ENCODE results near the gene IDH3A.
A peak's percentile ranks its signal among the peaks of the same experiment; 100 is the strongest.
"Not testable (repeated sequence)": the region's sequence is repeated elsewhere in the genome, so short reads cannot be mapped to it uniquely, and the experiment has no call there.

IDH3A gene

DNA sequence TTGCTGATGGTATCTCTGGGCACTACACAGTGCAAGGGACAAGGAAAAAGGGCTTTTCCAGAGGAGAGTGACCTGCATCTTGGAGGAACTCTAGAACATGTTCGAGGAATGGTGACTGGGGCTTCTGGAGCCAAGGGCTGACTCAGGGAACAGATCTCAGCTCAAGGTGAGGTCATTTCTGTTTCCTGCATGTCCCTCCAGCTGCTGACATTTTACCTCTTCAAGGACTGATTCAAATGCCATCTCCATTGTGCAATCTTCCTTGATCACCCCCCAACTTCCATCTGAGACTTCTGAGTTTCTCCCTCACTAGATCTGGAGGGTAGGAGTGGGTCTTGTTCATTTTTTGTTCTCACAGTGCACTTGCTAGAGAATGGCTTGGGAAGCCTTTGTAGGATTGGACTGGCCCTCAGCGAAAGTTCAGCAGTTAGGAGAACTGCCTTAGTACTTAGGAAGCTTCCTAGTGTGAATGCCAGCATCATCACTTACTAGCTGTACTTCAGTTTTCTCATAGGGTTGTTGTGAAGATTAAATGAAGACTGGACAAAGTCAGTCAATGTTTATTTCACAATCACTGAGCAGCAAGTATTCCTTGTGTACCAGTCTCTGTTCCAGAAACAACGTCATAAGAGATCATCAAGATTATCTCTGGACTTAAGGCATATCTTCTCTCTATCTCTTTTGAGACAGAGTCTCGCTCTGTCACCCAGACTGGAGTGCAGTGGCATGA lies 2.6 kb upstream of the IDH3A start:
- Mint-ChIP-seq H3K9me3 (no peaks in the 10 kb centered on the region), H3K27me3 (no peaks in the 10 kb centered on the region), H3K4me1 (ENCODE audit: low read depth) (peaks cover 36% of the 10 kb centered on the region), H3K27ac (no peak overlapping the region), H3K4me3 (no peak overlapping the region), H3K36me3 (ENCODE audit: low read depth) (peaks cover 17% of the 10 kb centered on the region)
- DNase-seq = no peak

DNA sequence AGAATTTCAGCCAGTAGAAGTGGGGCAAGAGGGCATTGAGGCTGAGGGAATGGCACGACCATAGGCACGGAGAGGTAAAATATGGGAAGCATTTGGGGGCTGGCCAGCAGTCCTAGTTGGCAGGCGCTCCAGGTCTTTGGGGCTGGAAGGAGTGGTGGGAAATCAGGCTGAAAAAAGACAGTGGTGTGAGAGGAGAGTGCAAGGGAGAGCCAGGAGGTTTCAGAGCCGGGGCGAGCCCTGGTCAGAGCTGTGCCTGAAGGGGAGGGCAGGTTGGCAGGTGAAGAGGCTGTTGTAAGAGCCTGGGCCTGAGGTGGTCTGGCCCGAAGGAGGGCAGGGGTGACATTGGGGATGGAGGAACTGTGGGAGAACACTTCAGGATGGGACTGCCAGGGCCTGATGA lies 1.6 kb upstream of the IDH3A start:
- Mint-ChIP-seq H3K27ac (no peak overlapping the region), H3K27me3 (no peaks in the 10 kb centered on the region), H3K9me3 (no peaks in the 10 kb centered on the region), H3K4me1 (ENCODE audit: low read depth) (peaks cover 39% of the 10 kb centered on the region), H3K36me3 (ENCODE audit: low read depth) (peaks cover 20% of the 10 kb centered on the region), H3K4me3 (peak overlapping the region; percentile 45)
- DNase-seq = no peak

DNA sequence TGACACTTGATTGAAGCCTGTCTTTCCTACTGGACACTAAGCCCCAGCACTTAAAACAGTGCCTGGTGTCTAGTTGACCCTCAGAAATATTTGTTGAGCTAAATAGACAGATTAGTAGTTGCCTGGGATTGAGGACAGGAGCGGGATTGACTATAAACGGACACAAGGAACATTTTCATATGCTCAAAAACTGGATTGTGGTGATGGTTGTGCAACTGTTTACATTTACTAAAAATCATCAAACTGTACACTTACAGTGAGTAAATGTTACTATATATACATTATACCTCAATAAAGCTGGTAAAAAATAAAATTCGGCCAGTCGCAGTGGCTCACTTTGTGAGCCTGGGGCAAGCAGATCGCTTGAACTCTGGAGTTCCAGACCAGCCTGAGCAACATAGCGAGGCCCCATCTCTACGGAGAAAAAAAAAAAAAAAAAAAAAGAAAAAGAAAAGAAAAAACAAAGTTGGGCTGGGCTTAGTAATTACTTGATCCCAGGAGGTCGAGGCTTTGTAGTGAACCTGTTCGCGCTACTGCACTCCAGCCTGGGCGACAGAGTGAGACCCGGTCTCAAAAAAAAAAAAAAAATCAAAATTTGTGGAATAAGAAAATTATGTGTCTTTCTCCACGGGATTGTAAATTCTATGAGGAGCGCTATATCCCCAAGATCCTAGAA lies 632 bp upstream of the IDH3A start:
- Mint-ChIP-seq H3K27ac (peak overlapping the region; percentile 98), H3K36me3 (ENCODE audit: low read depth) (peaks cover 30% of the 10 kb centered on the region), H3K9me3 (no peaks in the 10 kb centered on the region), H3K4me3 (peak overlapping the region; percentile 87), H3K4me1 (ENCODE audit: low read depth) (peaks cover 48% of the 10 kb centered on the region), H3K27me3 (no peaks in the 10 kb centered on the region)
- DNase-seq = no peak

DNA sequence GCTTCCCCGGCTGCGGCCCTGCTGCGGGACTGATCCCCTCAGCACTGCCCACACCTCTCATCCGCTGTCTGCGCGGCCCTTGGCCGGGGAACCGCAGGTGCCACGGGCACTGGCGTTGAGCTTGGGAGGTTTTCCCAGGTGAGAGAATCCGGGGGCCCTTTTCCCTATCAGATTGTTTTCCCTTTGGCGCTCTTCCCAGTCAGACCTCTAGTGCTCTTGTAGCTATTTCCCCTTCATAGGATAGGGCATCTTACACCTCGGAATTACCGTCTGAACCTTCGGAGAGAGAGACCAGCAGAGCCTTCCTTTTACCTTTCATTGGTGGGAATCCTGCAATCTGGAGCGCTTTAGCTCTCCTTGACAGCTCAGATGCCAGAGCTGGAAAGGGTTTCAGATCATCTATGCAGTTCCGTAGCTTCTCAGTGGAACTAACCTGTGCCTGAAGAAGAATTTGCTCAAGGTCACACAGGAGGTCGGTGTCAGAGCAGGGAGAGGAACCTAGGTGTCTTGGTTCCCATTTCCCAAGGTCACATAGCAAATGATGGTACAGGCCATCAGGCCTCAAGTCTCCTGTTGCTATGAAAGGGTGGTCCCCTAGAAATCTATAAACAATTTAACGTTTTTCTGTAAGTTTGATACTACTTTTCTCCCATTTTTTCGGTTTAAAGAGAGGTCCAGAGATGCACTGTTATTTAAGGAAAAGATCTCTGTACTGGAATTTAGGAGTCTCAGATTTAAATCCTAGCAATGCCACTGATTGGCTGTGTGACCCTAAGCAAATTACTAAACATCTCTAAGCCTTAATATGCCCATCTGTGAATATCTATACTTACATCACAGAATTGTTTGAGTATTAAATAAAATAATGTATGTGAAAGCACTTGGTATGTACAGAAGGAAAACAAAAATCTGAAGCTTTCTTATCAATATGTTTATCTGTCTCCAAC lies 916 bp downstream of the IDH3A start:
- Mint-ChIP-seq H3K27me3 (no peaks in the 10 kb centered on the region), H3K9me3 (no peaks in the 10 kb centered on the region), H3K4me1 (ENCODE audit: low read depth) (peaks cover 49% of the 10 kb centered on the region), H3K27ac (peak overlapping the region; percentile 89), H3K4me3 (peak overlapping the region; percentile 87), H3K36me3 (ENCODE audit: low read depth) (peaks cover 35% of the 10 kb centered on the region)
- no peak for DNase-seq

DNA sequence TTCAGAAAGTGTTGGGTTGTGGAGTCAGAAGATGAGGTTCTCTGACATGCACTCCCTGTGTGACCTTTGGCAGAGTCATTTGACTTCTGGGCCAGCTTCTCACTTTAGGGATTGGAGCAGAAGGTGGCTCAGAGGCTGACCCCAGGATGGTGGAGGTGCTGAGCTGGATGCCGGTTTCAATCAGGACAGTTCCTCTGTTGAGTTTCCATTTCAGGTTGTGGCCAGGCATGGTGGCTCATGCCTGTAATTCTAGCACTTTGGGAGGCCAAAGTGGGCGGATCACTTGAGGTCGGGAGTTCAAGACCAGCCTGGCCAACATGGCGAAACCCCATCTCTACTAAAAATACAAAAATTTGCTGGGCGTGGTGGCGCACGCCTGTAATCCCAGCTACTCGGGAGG lies 1.9 kb downstream of the IDH3A start:
- Mint-ChIP-seq H3K4me3 (peak overlapping the region; percentile 87), H3K4me1 (ENCODE audit: low read depth) (peaks cover 50% of the 10 kb centered on the region), H3K36me3 (ENCODE audit: low read depth) (peaks cover 45% of the 10 kb centered on the region), H3K27ac (peak overlapping the region; percentile 89)
- DNase-seq, H3K9me3 Mint-ChIP-seq, H3K27me3 Mint-ChIP-seq: not testable (repeated sequence)

DNA sequence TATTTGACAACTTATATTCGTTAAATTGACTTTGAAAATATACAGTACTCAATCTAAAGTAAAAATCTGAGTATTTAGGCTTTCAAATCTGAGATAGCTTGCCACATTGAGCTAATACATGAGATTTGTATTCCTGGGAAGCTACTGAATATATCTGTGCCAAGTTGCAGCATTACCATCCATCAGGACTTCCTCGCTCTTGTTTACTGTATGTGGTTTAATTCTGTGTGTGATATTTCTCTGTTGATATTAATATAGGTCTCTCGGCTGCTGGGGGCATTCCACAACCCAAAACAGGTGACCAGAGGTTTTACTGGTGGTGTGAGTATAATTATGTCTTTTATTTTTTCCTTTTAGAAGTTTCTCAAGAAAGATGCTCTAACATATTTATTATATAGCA lies 5.8 kb downstream of the IDH3A start:
- Mint-ChIP-seq H3K27ac (no peak overlapping the region), H3K9me3 (no peaks in the 10 kb centered on the region), H3K27me3 (no peaks in the 10 kb centered on the region), H3K4me3 (no peak overlapping the region), H3K36me3 (ENCODE audit: low read depth) (peaks cover 71% of the 10 kb centered on the region), H3K4me1 (ENCODE audit: low read depth) (peaks cover 30% of the 10 kb centered on the region)
- DNase-seq = no peak

DNA sequence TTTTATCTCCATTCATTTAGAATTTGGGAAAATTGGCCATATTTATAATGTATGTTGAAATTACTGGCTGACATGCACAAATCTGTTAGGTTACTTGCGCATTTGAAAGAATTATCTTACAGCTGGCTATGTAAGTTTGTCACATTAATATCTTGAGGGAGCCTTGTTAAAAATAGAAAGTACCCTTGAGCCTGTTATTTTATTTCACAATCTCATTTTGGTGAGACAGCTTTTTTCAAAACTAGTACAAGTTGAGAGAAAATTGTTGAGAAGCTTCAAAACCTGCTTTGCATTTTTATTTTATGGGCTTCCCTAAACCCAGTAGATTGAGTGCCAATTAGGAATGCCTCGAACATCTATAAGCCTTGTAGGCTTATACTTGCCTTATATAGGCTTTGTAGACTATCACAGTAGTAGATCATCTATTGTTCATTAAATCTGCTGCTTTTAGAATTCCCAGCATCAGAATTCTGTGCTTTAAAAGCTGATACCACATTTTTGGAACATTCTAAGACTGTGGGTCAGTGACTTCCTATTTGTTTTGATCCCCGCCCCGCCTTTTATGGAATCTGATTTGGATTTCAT lies 6.3 kb downstream of the IDH3A start:
- H3K4me1 Mint-ChIP-seq (ENCODE audit: low read depth) = peaks cover 25% of the 10 kb centered on the region
- no peak overlapping the region for H3K4me3 Mint-ChIP-seq
- DNase-seq = no peak
- no peaks in the 10 kb centered on the region for H3K27me3 Mint-ChIP-seq
- no peaks in the 10 kb centered on the region for H3K9me3 Mint-ChIP-seq
- H3K36me3 Mint-ChIP-seq (ENCODE audit: low read depth) = peaks cover 72% of the 10 kb centered on the region
- no peak overlapping the region for H3K27ac Mint-ChIP-seq

DNA sequence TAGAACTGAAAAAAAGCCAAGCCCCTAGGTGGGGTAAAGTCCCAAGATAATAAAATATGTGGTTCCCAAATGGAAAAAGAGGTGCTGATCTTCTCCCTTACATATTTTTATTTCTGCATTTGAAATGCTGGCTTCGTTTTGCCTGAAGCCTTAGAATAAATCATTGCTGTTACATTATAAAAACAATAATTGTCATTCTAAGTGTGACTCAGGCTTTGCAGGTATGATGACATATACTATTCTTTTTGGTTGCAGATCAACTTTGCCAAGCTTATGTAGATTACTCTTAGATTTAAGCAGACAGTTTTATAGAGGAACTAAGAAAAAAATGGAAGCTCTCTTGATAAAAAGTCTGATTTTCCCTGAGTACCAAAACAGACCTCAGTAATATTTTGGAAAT lies 7.5 kb downstream of the IDH3A start:
- Mint-ChIP-seq H3K4me1 (ENCODE audit: low read depth) (peaks cover 18% of the 10 kb centered on the region), H3K9me3 (no peaks in the 10 kb centered on the region), H3K4me3 (no peak overlapping the region), H3K27me3 (no peaks in the 10 kb centered on the region), H3K27ac (peak overlapping the region; percentile 33), H3K36me3 (ENCODE audit: low read depth) (peaks cover 73% of the 10 kb centered on the region)
- no peak for DNase-seq

DNA sequence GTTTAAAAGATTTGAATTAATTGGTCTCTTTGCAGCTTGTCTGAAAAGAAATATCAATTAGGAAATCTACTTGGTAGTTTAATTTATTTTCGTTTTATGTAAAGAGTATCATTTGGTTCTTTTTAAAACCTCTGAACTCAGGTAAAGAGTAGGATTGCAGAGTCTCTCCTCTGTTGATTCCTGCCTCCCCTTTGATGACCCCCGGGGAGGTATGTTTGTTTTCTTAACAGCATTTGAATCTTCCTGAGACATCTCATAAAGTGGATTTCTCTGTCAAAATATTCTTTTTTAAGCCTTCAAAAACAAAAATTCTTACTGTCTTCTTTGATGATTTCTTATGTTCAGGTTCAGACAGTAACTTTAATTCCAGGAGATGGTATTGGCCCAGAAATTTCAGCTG lies 8.0 kb downstream of the IDH3A start:
- DNase-seq = no peak

DNA sequence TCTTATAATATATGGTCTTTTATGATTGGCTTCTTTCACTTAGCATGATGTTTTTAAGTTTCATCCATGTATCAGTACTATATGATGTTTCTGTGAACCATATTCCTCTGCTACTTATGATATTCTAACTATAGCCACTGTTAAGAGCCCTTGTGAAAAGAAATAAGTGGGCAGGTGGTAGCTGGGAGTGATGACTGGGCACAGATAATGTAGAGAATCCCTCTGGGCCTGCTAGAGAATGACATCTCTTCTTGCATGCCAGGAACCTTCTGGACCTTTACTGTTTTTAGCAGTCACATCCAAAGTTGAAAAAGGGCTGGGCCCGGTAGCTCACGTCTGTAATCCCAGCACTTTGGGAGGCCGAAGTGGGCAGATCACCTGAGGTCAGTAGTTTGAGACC lies 10.2 kb downstream of the IDH3A start:
- Mint-ChIP-seq H3K27me3 (no peaks in the 10 kb centered on the region), H3K36me3 (ENCODE audit: low read depth) (peaks cover 85% of the 10 kb centered on the region), H3K4me3 (no peak overlapping the region), H3K9me3 (no peaks in the 10 kb centered on the region), H3K27ac (no peak overlapping the region), H3K4me1 (ENCODE audit: low read depth) (peaks cover 11% of the 10 kb centered on the region)
- no peak for DNase-seq

More for the DNA sequence above, 8.0 kb downstream of the IDH3A start:
- Mint-ChIP-seq H3K4me1 (ENCODE audit: low read depth) (peaks cover 23% of the 10 kb centered on the region), H3K4me3 (no peak overlapping the region), H3K27me3 (no peaks in the 10 kb centered on the region), H3K36me3 (ENCODE audit: low read depth) (peaks cover 78% of the 10 kb centered on the region), H3K27ac (peak overlapping the region; percentile 33), H3K9me3 (no peaks in the 10 kb centered on the region)

DNA sequence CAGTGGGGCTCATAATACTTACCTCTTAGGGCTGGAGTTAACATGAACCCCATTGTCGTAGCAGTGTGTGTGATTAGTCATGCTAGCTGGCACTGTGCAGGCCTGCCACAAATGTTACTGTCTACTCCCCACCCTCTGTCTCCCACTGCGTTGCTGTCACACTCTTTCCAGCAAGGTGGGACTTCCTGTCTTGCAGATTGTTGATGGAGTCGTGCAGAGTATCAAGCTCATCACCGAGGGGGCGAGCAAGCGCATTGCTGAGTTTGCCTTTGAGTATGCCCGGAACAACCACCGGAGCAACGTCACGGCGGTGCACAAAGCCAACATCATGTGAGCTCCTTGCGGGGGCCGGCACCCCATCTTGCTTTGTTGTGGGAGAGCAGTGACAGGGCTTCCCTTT lies 12.9 kb downstream of the IDH3A start:
- DNase-seq = peak; percentile 51
- Mint-ChIP-seq H3K4me3 (peak overlapping the region; percentile 40), H3K4me1 (ENCODE audit: low read depth) (peaks cover 16% of the 10 kb centered on the region), H3K36me3 (ENCODE audit: low read depth) (peaks cover 86% of the 10 kb centered on the region), H3K27ac (peak overlapping the region; percentile 84), H3K9me3 (no peaks in the 10 kb centered on the region), H3K27me3 (no peaks in the 10 kb centered on the region)

DNA sequence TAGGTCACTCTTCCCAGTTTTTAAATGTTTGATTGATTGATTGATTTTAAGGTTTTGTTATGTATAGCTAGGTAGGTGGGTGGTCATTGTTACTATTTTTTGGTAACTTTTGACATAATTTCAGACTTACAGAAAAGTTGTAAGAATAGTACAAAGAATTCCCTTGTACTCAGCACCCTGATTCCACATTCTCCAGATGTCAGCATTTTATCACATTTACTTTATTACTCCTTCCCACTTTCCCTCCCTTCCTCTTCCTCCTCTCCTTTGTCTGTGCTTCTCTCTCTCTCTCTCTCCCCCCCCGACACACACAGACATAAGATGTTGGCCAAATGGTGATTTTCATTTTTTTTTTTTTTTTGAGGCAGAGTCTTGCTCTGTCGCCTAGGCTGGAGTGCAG lies 14.8 kb downstream of the IDH3A start:
- H3K9me3 Mint-ChIP-seq = no peaks in the 10 kb centered on the region
- no peak overlapping the region for H3K4me3 Mint-ChIP-seq
- H3K27me3 Mint-ChIP-seq = no peaks in the 10 kb centered on the region
- peak overlapping the region; percentile 52 for H3K27ac Mint-ChIP-seq
- peaks cover 89% of the 10 kb centered on the region for H3K36me3 Mint-ChIP-seq (ENCODE audit: low read depth)
- DNase-seq = no peak
- H3K4me1 Mint-ChIP-seq (ENCODE audit: low read depth) = peaks cover 26% of the 10 kb centered on the region

DNA sequence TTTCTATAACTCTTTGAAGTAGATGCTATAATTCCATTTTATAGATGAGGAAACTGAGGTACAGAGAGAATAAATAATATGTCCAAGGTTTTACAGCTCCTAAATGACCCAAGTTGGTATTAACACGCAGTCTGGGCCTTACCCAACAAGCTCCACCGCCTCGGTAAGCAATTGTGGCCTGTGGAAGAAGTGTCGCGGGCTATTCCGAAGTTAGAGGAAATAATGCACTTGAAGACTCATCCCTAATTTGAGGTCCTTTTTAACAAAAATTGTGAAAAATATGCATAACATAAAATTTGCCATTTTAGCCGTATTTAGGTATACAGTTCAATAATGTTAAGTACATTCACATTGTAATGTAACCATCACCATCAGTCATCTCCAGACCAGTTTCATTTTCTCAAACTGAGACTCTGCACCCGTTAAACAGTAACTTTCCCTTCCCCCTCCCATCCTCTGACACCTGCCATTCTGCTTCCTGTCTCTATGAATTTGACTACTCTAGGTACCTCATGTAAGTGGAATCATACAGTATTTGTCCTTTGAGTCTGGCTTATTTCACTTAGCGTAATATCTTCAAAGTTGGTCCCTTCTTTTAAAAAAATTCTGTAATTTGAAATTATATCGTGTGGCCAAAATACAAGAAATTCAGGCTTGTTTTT lies 18.2 kb downstream of the IDH3A start:
- no peaks in the 10 kb centered on the region for H3K9me3 Mint-ChIP-seq
- peaks cover 94% of the 10 kb centered on the region for H3K36me3 Mint-ChIP-seq (ENCODE audit: low read depth)
- peaks cover 23% of the 10 kb centered on the region for H3K4me1 Mint-ChIP-seq (ENCODE audit: low read depth)
- peak overlapping the region; percentile 42 for H3K27ac Mint-ChIP-seq
- no peak for DNase-seq
- H3K4me3 Mint-ChIP-seq = no peak overlapping the region
- H3K27me3 Mint-ChIP-seq = no peaks in the 10 kb centered on the region

DNA sequence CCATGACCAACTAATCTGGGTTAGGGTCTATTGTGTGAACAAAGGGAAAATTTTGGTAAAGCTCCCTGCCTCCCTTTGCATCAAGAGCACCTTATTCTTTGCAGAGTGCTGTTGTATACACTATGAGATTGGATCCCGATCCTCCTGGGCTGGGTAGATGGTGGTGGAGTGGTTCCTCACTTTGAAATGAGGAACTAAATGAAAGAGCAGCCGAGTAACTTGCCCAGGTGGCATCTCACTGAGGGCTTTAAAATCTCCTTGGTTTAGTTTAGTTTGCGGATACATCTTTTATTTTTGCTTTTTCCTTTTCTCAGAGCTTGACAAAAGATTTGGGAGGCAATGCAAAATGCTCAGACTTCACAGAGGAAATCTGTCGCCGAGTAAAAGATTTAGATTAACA lies 19.4 kb downstream of the IDH3A start:
- H3K27ac Mint-ChIP-seq = peak overlapping the region; percentile 22
- H3K4me3 Mint-ChIP-seq = no peak overlapping the region
- peaks cover 93% of the 10 kb centered on the region for H3K36me3 Mint-ChIP-seq (ENCODE audit: low read depth)
- no peaks in the 10 kb centered on the region for H3K9me3 Mint-ChIP-seq
- DNase-seq = no peak
- H3K4me1 Mint-ChIP-seq (ENCODE audit: low read depth) = peaks cover 30% of the 10 kb centered on the region
- no peaks in the 10 kb centered on the region for H3K27me3 Mint-ChIP-seq

Data from activated T-cell treated with anti-CD3 and anti-CD28 coated beads, Interleukin-2, amount 50 U/mL, for 24 hours (primary cell).